Measurements from ENCODE around the gene CALN1.

The CALN1 gene

GRCh38 chr7:72127136-72127535, 285.0 kb downstream of the CALN1 start:
- no peak for TF ChIP-seq FOXP2 (optimal IDR thresholded peaks at IDR 0.05; ENCODE audit: borderline replicate concordance, extremely low read depth, extremely low read length, insufficient read depth)
- no peak for TF ChIP-seq SIN3A (IDR thresholded peaks at IDR 0.05; ENCODE audit: borderline replicate concordance, insufficient read depth, low read length)
- no peak for TF ChIP-seq REST (IDR thresholded peaks at IDR 0.05; ENCODE audit: insufficient read depth in 1 of 2, low read depth in 2 of 2, low read length in 2 of 2)
- TF ChIP-seq POLR2AphosphoS5 (IDR thresholded peaks at IDR 0.05; ENCODE audit: low read depth, low read length): no peak
- TF ChIP-seq TAF1 (IDR thresholded peaks at IDR 0.05; ENCODE audit: borderline replicate concordance, insufficient read depth, low read length): no peak

GRCh38 chr7:72123913-72124312, 288.2 kb downstream of the CALN1 start:
- TF ChIP-seq TAF1 (IDR thresholded peaks at IDR 0.05; ENCODE audit: borderline replicate concordance, insufficient read depth, low read length): no peak
- no peak for TF ChIP-seq POLR2AphosphoS5 (IDR thresholded peaks at IDR 0.05; ENCODE audit: low read depth, low read length)
- TF ChIP-seq FOXP2 (optimal IDR thresholded peaks at IDR 0.05; ENCODE audit: borderline replicate concordance, extremely low read depth, extremely low read length, insufficient read depth): no peak
- TF ChIP-seq REST (IDR thresholded peaks at IDR 0.05; ENCODE audit: insufficient read depth in 1 of 2, low read depth in 2 of 2, low read length in 2 of 2): no peak
- no peak for TF ChIP-seq SIN3A (IDR thresholded peaks at IDR 0.05; ENCODE audit: borderline replicate concordance, insufficient read depth, low read length)

GRCh38 chr7:72118366-72118765, 293.8 kb downstream of the CALN1 start:
- TF ChIP-seq SIN3A (IDR thresholded peaks at IDR 0.05; ENCODE audit: borderline replicate concordance, insufficient read depth, low read length): no peak
- TF ChIP-seq REST (IDR thresholded peaks at IDR 0.05; ENCODE audit: insufficient read depth in 1 of 2, low read depth in 2 of 2, low read length in 2 of 2): no peak
- no peak for TF ChIP-seq FOXP2 (optimal IDR thresholded peaks at IDR 0.05; ENCODE audit: borderline replicate concordance, extremely low read depth, extremely low read length, insufficient read depth)
- TF ChIP-seq TAF1 (IDR thresholded peaks at IDR 0.05; ENCODE audit: borderline replicate concordance, insufficient read depth, low read length): no peak
- TF ChIP-seq POLR2AphosphoS5 (IDR thresholded peaks at IDR 0.05; ENCODE audit: low read depth, low read length): no peak

GRCh38 chr7:72114129-72114528, 298.0 kb downstream of the CALN1 start:
- no peak for TF ChIP-seq TAF1 (IDR thresholded peaks at IDR 0.05; ENCODE audit: borderline replicate concordance, insufficient read depth, low read length)
- no peak for TF ChIP-seq POLR2AphosphoS5 (IDR thresholded peaks at IDR 0.05; ENCODE audit: low read depth, low read length)
- no peak for TF ChIP-seq FOXP2 (optimal IDR thresholded peaks at IDR 0.05; ENCODE audit: borderline replicate concordance, extremely low read depth, extremely low read length, insufficient read depth)
- TF ChIP-seq SIN3A (IDR thresholded peaks at IDR 0.05; ENCODE audit: borderline replicate concordance, insufficient read depth, low read length): no peak
- TF ChIP-seq REST (IDR thresholded peaks at IDR 0.05; ENCODE audit: insufficient read depth in 1 of 2, low read depth in 2 of 2, low read length in 2 of 2): no peak

DNA sequence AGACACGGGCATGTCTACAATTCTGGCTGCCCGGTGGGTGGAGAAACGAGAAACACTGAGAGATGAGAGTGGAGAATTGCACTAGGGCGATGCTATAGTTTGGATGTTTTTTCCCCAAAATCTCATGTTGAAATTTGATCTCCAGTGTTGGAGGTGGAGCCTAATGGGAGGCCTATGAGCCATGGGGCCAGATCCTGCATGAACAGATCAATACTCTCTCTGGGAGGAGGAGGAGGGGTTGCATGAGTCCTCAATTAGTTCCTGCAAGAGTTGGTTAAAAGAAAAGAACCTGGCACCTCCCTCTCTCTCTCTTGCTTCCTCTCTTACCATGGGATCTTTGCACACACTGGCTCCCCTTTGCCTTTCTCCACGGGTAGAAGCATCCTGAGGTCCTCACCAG, 299.1 kb downstream of the CALN1 start:
- TF ChIP-seq TAF1 (IDR thresholded peaks at IDR 0.05; ENCODE audit: borderline replicate concordance, insufficient read depth, low read length) (no peak), REST (IDR thresholded peaks at IDR 0.05; ENCODE audit: insufficient read depth in 1 of 2, low read depth in 2 of 2, low read length in 2 of 2) (no peak), SIN3A (IDR thresholded peaks at IDR 0.05; ENCODE audit: borderline replicate concordance, insufficient read depth, low read length) (no peak), FOXP2 (optimal IDR thresholded peaks at IDR 0.05; ENCODE audit: borderline replicate concordance, extremely low read depth, extremely low read length, insufficient read depth) (no peak), POLR2AphosphoS5 (IDR thresholded peaks at IDR 0.05; ENCODE audit: low read depth, low read length) (no peak)
